NCI-H2081 (cell line): Measurements from ENCODE around the gene RDH8.

Experiments
- DNase-seq, 2 experiments: peaks; one replicate each; lab custom pipeline; 2025; lab: John Stamatoyannopoulos, UW

RDH8 gene

GRCh38 chr19:10037367-10037766 lies 24.1 kb downstream of the RDH8 start:
- no peak for DNase-seq

DNA sequence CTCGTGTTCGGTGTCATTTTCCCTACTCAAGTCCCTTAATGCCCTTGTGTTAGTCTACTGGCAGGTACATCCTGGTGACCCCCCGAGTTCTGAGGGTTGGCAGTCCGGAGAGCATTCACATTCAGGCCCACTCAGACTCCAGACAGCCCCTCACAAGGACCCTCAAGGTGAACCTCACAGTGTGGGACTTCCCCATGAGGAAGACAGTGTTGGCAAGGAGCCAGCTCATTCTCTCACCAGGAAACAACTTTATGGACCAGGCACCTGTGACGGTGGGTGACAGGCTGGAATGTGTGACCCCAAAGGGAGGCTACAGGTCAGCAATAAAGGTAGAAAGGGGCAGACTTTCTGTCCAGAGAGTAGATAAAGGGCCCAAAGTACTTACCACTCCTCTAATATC lies 24.5 kb downstream of the RDH8 start:
- DNase-seq = no peak

- DNase-seq = peak in 1 of 2 experiments; percentile 32
Observed at GRCh38 chr19:10043286-10043927, 30.1 kb downstream of the RDH8 start.

GRCh38 chr19:10044390-10044789 lies 31.1 kb downstream of the RDH8 start:
- DNase-seq = no peak

DNA sequence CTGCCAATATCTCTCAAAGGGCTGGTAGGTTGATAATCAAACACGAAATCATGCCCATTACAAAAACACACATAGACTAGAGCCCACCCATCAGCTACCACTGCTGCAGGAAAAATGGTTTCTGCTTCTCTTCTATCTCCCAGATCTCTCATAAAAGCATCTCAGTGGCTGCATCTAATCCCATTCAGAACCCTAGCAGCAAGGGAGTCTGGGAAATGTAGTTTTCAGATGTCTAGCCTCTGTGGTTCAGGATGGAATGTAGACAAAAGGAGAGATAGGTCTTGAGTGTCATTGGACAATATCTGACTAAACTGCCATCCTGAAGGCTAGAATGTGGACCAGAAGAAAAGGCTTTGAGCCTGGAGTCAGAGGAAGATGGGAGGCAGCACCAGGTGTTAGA lies 32.1 kb downstream of the RDH8 start:
- no peak for DNase-seq

DNA sequence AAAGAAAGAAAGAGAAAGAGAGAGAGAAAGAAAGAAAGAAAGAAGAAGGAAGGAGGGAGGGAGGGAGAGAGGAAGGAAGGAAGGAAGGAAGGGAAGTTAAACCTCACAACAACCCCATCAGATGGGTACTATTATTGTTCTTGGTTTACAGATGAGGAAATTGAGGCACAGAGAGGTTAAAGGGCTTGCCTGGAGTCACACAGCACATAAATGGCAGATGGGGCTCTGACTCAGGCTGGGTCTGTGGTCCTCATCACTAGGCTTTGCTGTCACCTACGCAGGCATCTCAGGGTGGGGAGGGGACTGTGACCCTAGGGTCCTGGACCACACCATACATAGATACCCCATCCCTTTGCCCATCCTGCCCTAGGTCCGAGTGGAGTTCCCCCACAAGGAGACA lies 36.3 kb downstream of the RDH8 start:
- DNase-seq = no peak

DNA sequence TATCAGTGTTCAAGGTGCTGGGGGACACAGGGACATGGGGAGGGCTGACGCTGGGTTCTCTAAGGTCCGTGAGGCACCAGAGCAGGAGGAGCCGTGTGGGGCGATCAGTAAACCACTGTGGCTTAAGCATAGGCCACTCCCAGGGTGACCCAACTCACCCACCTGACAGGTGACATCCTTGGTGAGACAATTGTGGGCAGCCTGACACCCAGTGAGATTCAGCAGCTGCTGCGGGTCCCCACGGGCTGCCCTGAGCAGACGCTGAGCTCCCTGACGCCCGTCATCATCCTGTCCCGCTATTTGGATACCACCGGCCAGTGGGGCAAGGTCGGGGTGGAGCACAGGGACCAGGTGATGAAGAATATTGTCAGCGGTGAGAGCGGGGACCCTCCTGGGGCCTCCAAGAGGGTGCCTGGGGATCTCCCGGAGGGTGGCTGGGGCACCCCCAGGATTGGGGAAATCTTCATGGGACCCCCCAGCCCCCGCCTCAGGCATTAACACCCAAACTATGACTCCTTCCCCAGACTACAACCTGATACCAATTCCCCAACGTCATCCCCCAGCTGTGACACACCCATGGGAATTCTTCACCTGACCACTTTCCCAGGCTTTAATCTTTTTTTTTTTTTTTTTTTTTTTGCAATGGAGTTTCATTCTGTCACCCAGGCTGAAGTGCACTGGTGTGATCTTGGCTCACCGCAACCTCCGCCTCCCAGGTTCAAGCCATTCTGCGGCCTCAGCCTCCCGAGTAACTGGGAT lies 39.5 kb downstream of the RDH8 start:
- no peak for DNase-seq

DNA sequence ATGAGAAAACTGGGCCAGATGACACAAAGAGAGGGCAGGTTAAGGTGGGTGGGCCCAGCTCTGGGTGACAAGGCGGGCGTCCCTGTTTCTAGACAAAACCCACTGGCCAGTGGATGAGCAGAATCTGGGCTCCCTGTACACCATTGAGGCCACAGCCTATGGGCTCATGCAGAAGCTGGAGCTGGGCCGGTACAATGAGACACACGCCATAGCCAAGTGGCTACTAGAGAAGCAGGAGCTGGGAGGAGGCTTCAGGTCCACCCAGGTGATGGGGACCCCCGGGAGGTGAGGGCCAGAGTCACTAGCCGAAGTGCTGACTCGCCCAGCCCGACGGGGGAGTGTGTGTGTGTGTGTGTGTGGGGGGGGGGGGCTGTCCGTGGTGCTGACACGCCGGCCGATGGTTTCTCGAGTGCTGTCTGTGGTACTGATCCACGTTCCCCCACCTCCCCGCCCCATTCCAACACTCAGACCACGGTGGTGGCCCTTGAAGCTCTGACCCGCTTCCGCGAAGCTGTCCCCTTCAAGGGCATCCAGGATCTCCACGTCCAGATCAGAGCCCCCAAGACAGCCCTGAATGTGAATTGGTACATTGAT lies 48.5 kb downstream of the RDH8 start:
- no peak for DNase-seq

- DNase-seq = no peak
Observed at GRCh38 chr19:10068205-10068604, 54.9 kb downstream of the RDH8 start.

DNA sequence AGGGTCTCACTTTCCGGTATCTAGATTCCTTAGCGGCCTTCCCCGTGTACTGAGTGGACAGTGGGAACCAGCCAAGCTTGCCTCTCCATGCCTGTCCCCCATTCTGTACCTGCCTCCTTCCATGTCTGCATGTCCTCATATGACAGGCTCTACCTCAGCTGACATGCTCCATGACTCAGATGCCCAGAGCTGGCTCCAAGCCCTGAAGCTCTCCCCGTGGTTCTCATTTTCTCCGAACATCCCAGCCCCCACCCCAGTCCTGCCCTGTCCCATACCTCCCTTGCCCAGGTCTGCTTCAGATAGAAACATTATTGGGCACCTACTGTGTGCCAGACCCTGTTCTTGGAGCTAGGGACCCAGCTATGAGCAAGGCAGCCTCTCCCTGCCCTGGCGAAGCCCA lies 55.8 kb downstream of the RDH8 start:
- no peak for DNase-seq

DNA sequence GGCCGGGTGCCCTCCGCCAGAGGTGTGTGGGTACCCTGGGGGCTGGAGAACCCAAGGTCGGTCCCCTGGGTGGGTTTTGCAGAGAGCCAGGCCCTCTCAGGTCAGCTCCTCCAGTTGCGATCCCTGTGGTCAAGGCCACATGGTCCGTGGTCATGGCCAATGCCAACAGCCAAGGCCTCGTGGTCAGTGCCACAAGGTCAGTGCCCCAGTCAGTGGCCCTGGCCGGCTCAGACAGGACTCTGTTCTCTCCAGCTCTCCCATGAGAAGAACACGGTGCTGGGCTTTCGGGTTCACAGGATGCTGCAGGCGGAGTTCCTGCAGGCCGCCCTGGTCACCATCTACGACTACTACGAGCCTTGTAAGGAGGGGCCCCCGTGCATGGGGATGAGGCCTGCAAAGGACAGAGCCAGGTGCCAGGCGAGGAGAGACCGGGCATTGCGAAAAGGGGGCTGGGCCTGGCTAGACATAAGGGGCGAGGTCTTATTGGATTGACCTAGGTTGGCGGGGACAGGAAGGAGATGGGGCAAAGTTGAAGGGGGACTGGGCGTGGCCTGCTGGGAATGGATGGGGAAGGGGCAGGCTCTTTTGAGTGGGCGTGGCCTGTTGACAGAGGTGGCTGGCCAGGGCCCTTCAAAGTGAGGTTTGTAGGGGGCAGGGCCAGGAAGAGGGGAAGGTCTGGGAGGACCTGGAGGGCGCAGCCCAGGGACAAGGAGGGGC lies 57.6 kb downstream of the RDH8 start:
- no peak for DNase-seq
